WERI-Rb-1 (cell line): ENCODE results near the gene FAM170A.

Experiments used
- DNase-seq: peaks from one replicate; pipeline ENCODE4 v3.0.0-alpha.2; 2020
- H3K27ac ChIP-seq: fragments of 250-450 bp; sonication (Bioruptor Pico); 2 replicates; pipeline ENCODE4 v1.5.1; 2020; ENCODE audit warnings: mild to moderate bottlenecking, moderate library complexity
- H3K27me3 ChIP-seq: fragments of 250-450 bp; sonication (Bioruptor Pico); 2 replicates; pipeline ENCODE4 v1.5.1; 2021; ENCODE audit warnings: mild to moderate bottlenecking, low read depth, moderate library complexity; ENCODE audit not compliant: insufficient read depth, severe bottlenecking
- H3K36me3 ChIP-seq: fragments of 250-450 bp; sonication (Bioruptor Pico); 2 replicates; pipeline ENCODE4 v1.5.1; 2020; ENCODE audit warnings: mild to moderate bottlenecking, moderate library complexity
- H3K4me3 ChIP-seq: 2 replicates; pipeline ENCODE4 v1.5.1; 2011; ENCODE audit warnings: low read depth, mild to moderate bottlenecking, control low read depth, low read length
- H3K9me3 ChIP-seq: fragments of 250-450 bp; sonication (Bioruptor Pico); 2 replicates; pipeline ENCODE4 v1.5.1; 2021; ENCODE audit warnings: mild to moderate bottlenecking, moderate library complexity; ENCODE audit not compliant: severe bottlenecking
- CTCF ChIP-seq: IDR thresholded peaks from 2 replicates; pipeline ENCODE4 v1.5.1; 2011; ENCODE audit warnings: low read depth, mild to moderate bottlenecking, control low read depth, inconsistent platforms, low read length

Gene FAM170A, protein sequence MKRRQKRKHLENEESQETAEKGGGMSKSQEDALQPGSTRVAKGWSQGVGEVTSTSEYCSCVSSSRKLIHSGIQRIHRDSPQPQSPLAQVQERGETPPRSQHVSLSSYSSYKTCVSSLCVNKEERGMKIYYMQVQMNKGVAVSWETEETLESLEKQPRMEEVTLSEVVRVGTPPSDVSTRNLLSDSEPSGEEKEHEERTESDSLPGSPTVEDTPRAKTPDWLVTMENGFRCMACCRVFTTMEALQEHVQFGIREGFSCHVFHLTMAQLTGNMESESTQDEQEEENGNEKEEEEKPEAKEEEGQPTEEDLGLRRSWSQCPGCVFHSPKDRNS

DNA sequence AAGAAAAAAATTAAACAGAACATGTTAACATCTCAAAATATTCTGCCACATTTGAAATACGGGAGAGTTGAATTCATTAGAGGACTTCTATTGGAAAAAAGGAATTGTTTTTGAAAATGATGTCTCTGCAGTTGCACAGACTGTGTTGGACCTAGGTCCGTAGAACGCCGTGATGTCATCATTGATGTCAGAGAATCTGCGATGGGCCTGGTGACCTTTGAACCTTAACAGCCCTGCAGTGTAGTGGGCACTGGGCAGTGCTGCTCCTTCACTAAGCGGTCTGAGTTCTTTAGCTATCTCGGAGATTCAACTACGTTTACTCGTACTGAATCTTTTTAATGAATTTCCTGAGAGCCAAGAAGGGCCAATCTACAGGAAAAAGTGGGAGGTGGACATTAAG is at the start of gene FAM170A:
TSS of gene FAM170A (plus strand) at position 220 of the 400 bp plus-strand sequence. CDS start 211 bp downstream, outside the sequence.
- no peaks in the 10 kb centered on the region for H3K36me3 ChIP-seq
- H3K4me3 ChIP-seq, result no peak within 1 kb of the TSS
- H3K9me3 ChIP-seq, result no peaks in the 10 kb centered on the region
- H3K27me3 ChIP-seq, result no peaks in the 10 kb centered on the region
- no peak for TF ChIP-seq CTCF
- no peak within 1 kb of the TSS for H3K27ac ChIP-seq
- DNase-seq, result no peak

DNA sequence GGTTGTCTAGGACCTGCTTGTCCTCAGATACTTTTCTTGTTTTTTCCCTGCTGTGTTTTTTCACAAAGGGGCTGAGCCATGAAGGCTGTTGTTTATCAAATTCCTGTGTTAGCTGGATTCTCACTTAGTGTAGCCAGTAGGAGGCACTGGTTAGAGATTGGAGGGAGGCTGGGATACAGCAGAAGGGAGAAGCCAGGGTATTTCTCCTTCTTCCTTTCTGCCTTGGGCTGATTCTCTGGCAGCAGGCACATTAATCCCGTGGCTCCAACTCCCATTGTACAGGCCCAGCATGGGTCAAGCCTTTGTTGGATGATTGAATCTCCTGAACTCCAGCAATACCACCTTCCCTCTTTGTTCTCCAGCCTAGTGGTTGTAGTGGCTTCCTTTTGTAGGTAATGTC is 46.4 kb upstream of the FAM170A start:
- no peaks in the 10 kb centered on the region for H3K36me3 ChIP-seq
- H3K27ac ChIP-seq, result no peak overlapping the region
- H3K27me3 ChIP-seq, result no peaks in the 10 kb centered on the region
- no peak overlapping the region for H3K4me3 ChIP-seq
- TF ChIP-seq CTCF, result no peak
- H3K9me3 ChIP-seq, result no peaks in the 10 kb centered on the region
- DNase-seq, result no peak

DNA sequence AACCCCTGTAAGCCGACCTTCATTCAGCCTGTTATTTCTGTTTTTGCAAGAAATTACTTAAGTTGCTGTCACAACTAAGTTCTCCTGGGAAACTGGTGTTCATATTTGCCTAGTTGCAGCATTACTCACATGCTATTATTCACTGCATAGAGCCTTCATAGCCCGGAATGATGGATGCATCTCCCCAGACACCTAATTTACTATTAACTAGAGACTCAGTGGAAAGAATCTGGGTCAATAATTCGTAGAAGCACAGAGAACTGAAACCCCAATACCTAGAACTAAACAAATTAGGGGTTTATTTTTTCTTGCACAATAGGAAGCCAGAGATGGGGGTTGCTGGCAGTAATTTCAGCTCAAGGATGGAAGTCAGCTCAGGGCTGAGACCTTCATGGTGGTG is 45.7 kb upstream of the FAM170A start:
- no peak for DNase-seq
- no peak overlapping the region for H3K27ac ChIP-seq

GRCh38 chr5:119596046-119596445 is 33.3 kb upstream of the FAM170A start:
- no peaks in the 10 kb centered on the region for H3K9me3 ChIP-seq
- H3K27me3 ChIP-seq, result no peaks in the 10 kb centered on the region
- no peak for DNase-seq
- no peak overlapping the region for H3K4me3 ChIP-seq
- TF ChIP-seq CTCF, result no peak
- no peaks in the 10 kb centered on the region for H3K36me3 ChIP-seq
- no peak overlapping the region for H3K27ac ChIP-seq

More for the DNA sequence above, 45.7 kb upstream of the FAM170A start:
- TF ChIP-seq CTCF, result no peak
- no peaks in the 10 kb centered on the region for H3K27me3 ChIP-seq
- H3K4me3 ChIP-seq, result no peak overlapping the region
- H3K9me3 ChIP-seq, result no peaks in the 10 kb centered on the region
- H3K36me3 ChIP-seq, result no peaks in the 10 kb centered on the region

DNA sequence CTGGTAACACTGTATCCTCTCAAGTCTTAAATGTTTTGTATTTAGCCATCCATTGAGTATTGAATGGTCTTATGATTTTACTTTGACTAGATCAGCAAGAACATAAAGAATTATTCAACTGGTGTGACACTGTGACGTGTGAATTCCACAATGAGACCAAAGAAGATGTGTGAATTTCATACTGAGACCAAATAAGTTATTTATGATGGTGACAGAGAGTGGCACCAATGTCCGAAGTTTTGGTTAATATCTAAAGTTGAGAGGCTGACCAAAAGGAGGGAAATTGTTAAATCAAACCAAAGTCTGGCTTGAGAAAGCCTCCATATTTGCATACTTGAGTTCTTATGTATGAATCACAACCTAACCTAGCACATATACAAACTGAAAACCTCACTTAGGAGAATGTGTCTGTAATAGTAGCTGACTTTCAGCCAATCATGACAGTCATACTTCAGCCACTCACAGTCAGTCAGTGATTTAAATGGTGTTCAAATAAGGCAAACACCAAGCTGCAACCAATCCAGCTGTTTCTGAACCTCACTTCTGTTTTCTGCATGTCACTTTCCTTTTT is 31.5 kb upstream of the FAM170A start:
- Histone ChIP-seq H3K9me3 (no peaks in the 10 kb centered on the region), H3K27me3 (no peaks in the 10 kb centered on the region), H3K36me3 (no peaks in the 10 kb centered on the region), H3K4me3 (no peak overlapping the region), H3K27ac (no peak overlapping the region)
- no peak for DNase-seq
- no peak for TF ChIP-seq CTCF

DNA sequence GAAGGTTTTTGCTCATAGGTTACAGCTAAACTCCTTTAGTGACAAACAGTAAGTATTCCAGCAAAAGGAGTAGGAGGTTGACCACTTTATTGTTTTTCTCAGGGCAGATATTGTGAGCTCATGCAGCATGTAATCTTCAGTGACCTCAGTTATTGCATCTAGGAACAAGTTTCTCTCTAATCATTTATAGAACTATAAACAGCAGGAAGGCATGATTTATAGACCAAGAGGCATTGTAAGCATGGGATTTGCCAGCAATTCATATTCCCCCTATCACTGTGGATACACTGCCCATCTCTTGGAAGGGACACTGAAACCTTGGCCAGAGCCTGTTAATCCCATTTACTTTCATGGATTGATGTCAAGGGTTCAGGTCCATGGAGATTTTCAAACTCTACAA is 15.4 kb upstream of the FAM170A start:
- DNase-seq, result no peak
- H3K27me3 ChIP-seq, result no peaks in the 10 kb centered on the region
- TF ChIP-seq CTCF, result no peak
- H3K27ac ChIP-seq, result no peak overlapping the region
- H3K36me3 ChIP-seq, result no peaks in the 10 kb centered on the region
- no peaks in the 10 kb centered on the region for H3K9me3 ChIP-seq
- no peak overlapping the region for H3K4me3 ChIP-seq
